WTC11 (cell line): ENCODE measurements around the gene SYNGR3. TPM values are rescaled to one million over a fixed set of nuclear protein-coding genes. Genes with fewer than 3 reads are reported as not detected.
A peak's percentile ranks its signal among the peaks of the same experiment; 100 is the strongest.

Experiments used
- ATAC-seq: fragments of 200-7000 bp; cut with Tn5 transposase; 2 replicates; pipeline ENCODE4 v1.10.0; 2021; ENCODE audit warnings: mild to moderate bottlenecking, moderate library complexity
- CTCF ChIA-PET: fragments of 300-600 bp; sonication (Branson Sonifier 250); formaldehyde crosslinking; loops from one replicate; lab custom pipeline; 2021; ENCODE audit warnings: antibody characterized with exemption; lab: Charles Lee
- POLR2A ChIA-PET: fragments of 350-600 bp; sonication (Branson Sonifier 250); formaldehyde crosslinking; loops from one replicate; lab custom pipeline; 2021; ENCODE audit warnings: antibody characterized with exemption; lab: Charles Lee
- DNase-seq: peaks from one replicate; pipeline ENCODE4 v3.0.0; 2021; ENCODE audit warnings: low spot score
- H3K27ac Mint-ChIP-seq: 2 replicates; pipeline ENCODE4 v1.8.0; 2021; ENCODE audit warnings: mixed read lengths
- H3K27me3 Mint-ChIP-seq: 2 replicates; pipeline ENCODE4 v1.8.0; 2021; ENCODE audit warnings: low read depth, mild to moderate bottlenecking, moderate library complexity, mixed read lengths
- H3K36me3 Mint-ChIP-seq: 2 replicates; pipeline ENCODE4 v1.8.0; 2021; ENCODE audit warnings: mixed read lengths
- H3K4me1 Mint-ChIP-seq: 2 replicates; pipeline ENCODE4 v1.8.0; 2022; ENCODE audit warnings: mixed read lengths
- H3K4me3 Mint-ChIP-seq: 2 replicates; pipeline ENCODE4 v1.8.0; 2021; ENCODE audit warnings: mild to moderate bottlenecking, moderate library complexity, mixed read lengths
- H3K9me3 Mint-ChIP-seq: 2 replicates; pipeline ENCODE4 v1.8.0; 2021; ENCODE audit warnings: mixed read lengths
- ATF1 ChIP-seq: sonication (generic); formaldehyde crosslinking; IDR thresholded peaks from 2 replicates; pipeline ENCODE4 v1.8.1; 2023; ENCODE audit warnings: mild to moderate bottlenecking, moderate library complexity, missing genetic modification reagents
- CBFB ChIP-seq: sonication (generic); formaldehyde crosslinking; IDR thresholded peaks from 2 replicates; pipeline ENCODE4 v1.8.1; 2022; ENCODE audit warnings: mild to moderate bottlenecking, low read depth, missing genetic modification reagents
- CREB1 ChIP-seq: sonication (generic); formaldehyde crosslinking; IDR thresholded peaks from 2 replicates; pipeline ENCODE4 v1.8.0; 2023; ENCODE audit warnings: mild to moderate bottlenecking, missing genetic modification reagents
- CREM ChIP-seq: sonication (generic); formaldehyde crosslinking; IDR thresholded peaks from 2 replicates; pipeline ENCODE4 v1.8.1; 2022; ENCODE audit warnings: mild to moderate bottlenecking, missing genetic modification reagents, moderate library complexity
- ESRRA ChIP-seq: sonication (generic); formaldehyde crosslinking; IDR thresholded peaks from 2 replicates; pipeline ENCODE4 v1.8.1; 2022; ENCODE audit warnings: mild to moderate bottlenecking, missing genetic modification reagents, borderline replicate concordance
- FOXJ3 ChIP-seq: sonication (generic); formaldehyde crosslinking; IDR thresholded peaks from 2 replicates; pipeline ENCODE4 v1.9.0; 2021; ENCODE audit warnings: missing genetic modification reagents, mild to moderate bottlenecking, borderline replicate concordance
- GABPB1 ChIP-seq: sonication (generic); formaldehyde crosslinking; IDR thresholded peaks from 2 replicates; pipeline ENCODE4 v1.8.1; 2023; ENCODE audit warnings: mild to moderate bottlenecking, missing genetic modification reagents
- GRHL2 ChIP-seq: fragments of 250-450 bp; sonication (Bioruptor Pico); IDR thresholded peaks from 2 replicates; pipeline ENCODE4 v1.8.0; 2022; ENCODE audit warnings: mild to moderate bottlenecking, moderate library complexity; ENCODE audit not compliant: insufficient replicate concordance, severe bottlenecking
- IRF2 ChIP-seq: sonication (generic); formaldehyde crosslinking; IDR thresholded peaks from 2 replicates; pipeline ENCODE4 v1.8.0; 2022; ENCODE audit warnings: low read depth, missing genetic modification reagents, borderline replicate concordance
- JUN ChIP-seq: sonication (generic); formaldehyde crosslinking; IDR thresholded peaks from 2 replicates; pipeline ENCODE4 v1.8.0; 2023; ENCODE audit warnings: mild to moderate bottlenecking, missing genetic modification reagents
- NFE2L1 ChIP-seq: sonication (generic); formaldehyde crosslinking; IDR thresholded peaks from 2 replicates; pipeline ENCODE4 v1.8.1; 2023; ENCODE audit warnings: missing genetic modification reagents
- NFYB ChIP-seq: sonication (generic); formaldehyde crosslinking; conservative IDR thresholded peaks from 2 replicates; pipeline ENCODE4 v1.8.0; 2022; ENCODE audit warnings: low read depth, missing genetic modification reagents
- OVOL2 ChIP-seq: fragments of 250-450 bp; sonication (Bioruptor Pico); IDR thresholded peaks from 2 replicates; pipeline ENCODE4 v1.9.0; 2021; ENCODE audit warnings: mild to moderate bottlenecking, borderline replicate concordance
- RELA ChIP-seq: sonication (generic); formaldehyde crosslinking; IDR thresholded peaks from 2 replicates; pipeline ENCODE4 v1.8.1; 2022; ENCODE audit warnings: missing genetic modification reagents, mild to moderate bottlenecking, borderline replicate concordance
- RORB ChIP-seq: fragments of 250-450 bp; sonication (Bioruptor Pico); IDR thresholded peaks from 2 replicates; pipeline ENCODE4 v1.9.0; 2021; ENCODE audit warnings: mild to moderate bottlenecking
- SMAD4 ChIP-seq: sonication (generic); formaldehyde crosslinking; IDR thresholded peaks from 2 replicates; pipeline ENCODE4 v1.8.0; 2022; ENCODE audit warnings: mild to moderate bottlenecking, missing genetic modification reagents
- TEAD1 ChIP-seq: sonication (generic); formaldehyde crosslinking; IDR thresholded peaks from 2 replicates; pipeline ENCODE4 v1.8.0; 2022; ENCODE audit warnings: mild to moderate bottlenecking, missing genetic modification reagents
- TEAD4 ChIP-seq: sonication (generic); formaldehyde crosslinking; IDR thresholded peaks from 2 replicates; pipeline ENCODE4 v1.8.0; 2022; ENCODE audit warnings: mild to moderate bottlenecking, missing genetic modification reagents
- ZBTB21 ChIP-seq: sonication (generic); formaldehyde crosslinking; IDR thresholded peaks from 2 replicates; pipeline ENCODE4 v1.8.1; 2023; ENCODE audit warnings: mild to moderate bottlenecking, missing genetic modification reagents, borderline replicate concordance
- ZNF121 ChIP-seq: sonication (generic); formaldehyde crosslinking; IDR thresholded peaks from 2 replicates; pipeline ENCODE4 v1.8.0; 2023; ENCODE audit warnings: missing genetic modification reagents
- ZNF138 ChIP-seq: sonication (generic); formaldehyde crosslinking; conservative IDR thresholded peaks from 2 replicates; pipeline ENCODE4 v1.8.1; 2022; ENCODE audit warnings: mild to moderate bottlenecking, moderate library complexity, missing genetic modification reagents
- ZNF219 ChIP-seq: sonication (generic); formaldehyde crosslinking; IDR thresholded peaks from 2 replicates; pipeline ENCODE4 v1.8.0; 2023; ENCODE audit warnings: missing genetic modification reagents, mild to moderate bottlenecking, borderline replicate concordance
- ZNF317 ChIP-seq: sonication (generic); formaldehyde crosslinking; IDR thresholded peaks from 2 replicates; pipeline ENCODE4 v1.8.1; 2023; ENCODE audit warnings: low read depth, mild to moderate bottlenecking, moderate library complexity, missing genetic modification reagents, borderline replicate concordance
- ZNF396 ChIP-seq: fragments of 250-450 bp; sonication (Bioruptor Pico); IDR thresholded peaks from 2 replicates; pipeline ENCODE4 v1.8.0; 2021; ENCODE audit warnings: mild to moderate bottlenecking, moderate library complexity, borderline replicate concordance
- ZNF423 ChIP-seq: fragments of 250-450 bp; sonication (Bioruptor Pico); IDR thresholded peaks from 2 replicates; pipeline ENCODE4 v2.1.2; 2022; ENCODE audit warnings: mild to moderate bottlenecking, moderate library complexity
- total RNA-seq: library from RNA; stranded (reverse); gene quantifications from 3 replicates; pipeline ENCODE4 v1.2.3, GENCODE V29; 2021
- TF ChIP-seq, protein P1 (sequence below): fragments of 250-450 bp; sonication (Bioruptor Pico); IDR thresholded peaks from 2 replicates; pipeline ENCODE4 v1.9.0; 2021; ENCODE audit warnings: mild to moderate bottlenecking
- TF ChIP-seq, protein P2 (sequence below): sonication (generic); formaldehyde crosslinking; IDR thresholded peaks from 2 replicates; pipeline ENCODE4 v1.8.0; 2022; ENCODE audit warnings: mild to moderate bottlenecking, missing genetic modification reagents
- TF ChIP-seq, protein P3 (sequence below): sonication (generic); formaldehyde crosslinking; IDR thresholded peaks from 2 replicates; pipeline ENCODE4 v1.8.0; 2022; ENCODE audit warnings: mild to moderate bottlenecking, missing genetic modification reagents
- TF ChIP-seq, protein P4 (sequence below): sonication (generic); formaldehyde crosslinking; IDR thresholded peaks from 2 replicates; pipeline ENCODE4 v1.8.0; 2022; ENCODE audit warnings: mild to moderate bottlenecking, missing genetic modification reagents
- TF ChIP-seq, protein P5 (sequence below): fragments of 250-450 bp; sonication (Bioruptor Pico); IDR thresholded peaks from 2 replicates; pipeline ENCODE4 v1.9.0; 2021; ENCODE audit warnings: mild to moderate bottlenecking
- TF ChIP-seq, protein P6 (sequence below): sonication (generic); formaldehyde crosslinking; IDR thresholded peaks from 2 replicates; pipeline ENCODE4 v1.8.1; 2022; ENCODE audit warnings: missing genetic modification reagents, borderline replicate concordance

SYNGR3 gene
- total RNA-seq, 1 experiment from 2014 or later: 41.5 TPM

DNA sequence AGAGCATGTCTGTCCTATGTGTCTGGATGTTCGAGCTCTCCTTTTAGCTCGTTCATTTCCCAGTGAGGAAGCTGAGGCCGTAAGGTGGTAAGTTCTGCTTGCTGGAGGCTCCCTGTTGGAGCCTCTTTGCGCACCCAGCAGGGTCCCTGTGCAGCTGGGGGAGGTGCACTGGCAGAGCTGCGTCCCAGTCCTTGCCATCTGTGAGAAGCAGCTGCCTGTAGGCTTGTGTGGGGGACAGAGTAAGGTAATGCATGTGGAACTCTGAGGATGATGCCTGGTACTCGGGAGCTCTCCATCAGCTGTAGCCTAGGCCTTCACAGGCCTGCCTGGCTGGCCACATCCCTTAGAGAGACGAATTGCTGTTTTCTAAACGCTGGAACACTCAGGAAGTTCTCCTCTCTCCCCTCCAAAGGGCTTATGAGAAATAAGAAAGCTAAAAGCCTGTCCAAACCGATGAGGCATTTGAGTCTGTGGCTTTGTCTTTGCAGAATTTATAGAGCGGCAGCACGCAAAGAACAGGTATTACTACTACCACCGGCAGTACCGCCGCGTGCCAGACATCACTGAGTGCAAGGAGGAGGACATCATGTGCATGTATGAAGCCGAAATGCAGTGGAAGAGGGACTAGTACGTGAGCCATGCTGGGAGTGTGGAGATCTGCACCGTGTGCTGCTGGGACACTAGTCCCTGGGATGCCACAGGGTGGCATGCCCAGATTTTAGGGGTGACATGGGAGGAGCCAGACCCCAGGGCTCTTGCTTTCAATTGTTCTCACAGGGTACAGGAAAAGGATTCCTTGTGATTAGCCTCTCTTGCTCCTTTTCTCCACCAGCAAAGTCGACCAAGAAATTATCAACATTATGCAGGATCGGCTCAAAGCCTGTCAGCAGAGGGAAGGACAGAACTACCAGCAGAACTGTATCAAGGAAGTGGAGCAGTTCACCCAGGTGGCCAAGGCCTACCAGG is 28.8 kb upstream of the SYNGR3 start:
- H3K9me3 Mint-ChIP-seq: no peaks in the 10 kb centered on the region
- POLR2A ChIA-PET: interaction anchor here (0.9 to 2.0 kb wide), 8 partner anchors 10 to 194 kb away, joined by 3 to 10 read pairs (median 4); partner anchors contain the start of genes NOXO1, NTHL1, TBL3 and TRAF7
- peaks cover 35% of the 10 kb centered on the region for H3K36me3 Mint-ChIP-seq
- peak overlapping the region; percentile 93 for H3K4me3 Mint-ChIP-seq
- H3K27ac Mint-ChIP-seq: peak overlapping the region; percentile 77
- H3K4me1 Mint-ChIP-seq: peaks cover 39% of the 10 kb centered on the region
- ATAC-seq (peak; percentile 17), DNase-seq (no peak)
- H3K27me3 Mint-ChIP-seq: peaks cover 3% of the 10 kb centered on the region; the same call in 1 of the 2 replicates
- CTCF ChIA-PET: interaction anchor here (0.5 to 1.7 kb wide), 7 partner anchors 14 to 178 kb away, joined by 3 to 6 read pairs (median 4); partner anchors contain the start of genes NUBP2 and SPSB3
- no peak for TF ChIP-seq NFYB (CRISPR knock-in tag)
- TF ChIP-seq ZNF121 (CRISPR knock-in tag): no peak
- peak; percentile 32; the same call in 1 of the 2 replicates for TF ChIP-seq TEAD4 (CRISPR knock-in tag)
- TF ChIP-seq TEAD1 (CRISPR knock-in tag): peak; percentile 48
- TF ChIP-seq, protein P1, sequence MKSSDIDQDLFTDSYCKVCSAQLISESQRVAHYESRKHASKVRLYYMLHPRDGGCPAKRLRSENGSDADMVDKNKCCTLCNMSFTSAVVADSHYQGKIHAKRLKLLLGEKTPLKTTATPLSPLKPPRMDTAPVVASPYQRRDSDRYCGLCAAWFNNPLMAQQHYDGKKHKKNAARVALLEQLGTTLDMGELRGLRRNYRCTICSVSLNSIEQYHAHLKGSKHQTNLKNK: no peak
- TF ChIP-seq, protein P2, sequence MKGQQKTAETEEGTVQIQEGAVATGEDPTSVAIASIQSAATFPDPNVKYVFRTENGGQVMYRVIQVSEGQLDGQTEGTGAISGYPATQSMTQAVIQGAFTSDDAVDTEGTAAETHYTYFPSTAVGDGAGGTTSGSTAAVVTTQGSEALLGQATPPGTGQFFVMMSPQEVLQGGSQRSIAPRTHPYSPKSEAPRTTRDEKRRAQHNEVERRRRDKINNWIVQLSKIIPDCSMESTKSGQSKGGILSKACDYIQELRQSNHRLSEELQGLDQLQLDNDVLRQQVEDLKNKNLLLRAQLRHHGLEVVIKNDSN (CRISPR knock-in tag): peak; percentile 11; the same call in 1 of the 2 replicates
- TF ChIP-seq CREM (CRISPR knock-in tag): 0 out of 2 replicates have a peak, but pooled peaks have one; percentile 66
- TF ChIP-seq CREB1 (CRISPR knock-in tag): no peak
- no peak for TF ChIP-seq ZNF138 (CRISPR knock-in tag)
- TF ChIP-seq, protein P3, sequence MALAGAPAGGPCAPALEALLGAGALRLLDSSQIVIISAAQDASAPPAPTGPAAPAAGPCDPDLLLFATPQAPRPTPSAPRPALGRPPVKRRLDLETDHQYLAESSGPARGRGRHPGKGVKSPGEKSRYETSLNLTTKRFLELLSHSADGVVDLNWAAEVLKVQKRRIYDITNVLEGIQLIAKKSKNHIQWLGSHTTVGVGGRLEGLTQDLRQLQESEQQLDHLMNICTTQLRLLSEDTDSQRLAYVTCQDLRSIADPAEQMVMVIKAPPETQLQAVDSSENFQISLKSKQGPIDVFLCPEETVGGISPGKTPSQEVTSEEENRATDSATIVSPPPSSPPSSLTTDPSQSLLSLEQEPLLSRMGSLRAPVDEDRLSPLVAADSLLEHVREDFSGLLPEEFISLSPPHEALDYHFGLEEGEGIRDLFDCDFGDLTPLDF (CRISPR knock-in tag): no peak
- no peak for TF ChIP-seq RELA (CRISPR knock-in tag)
- TF ChIP-seq ZNF219 (CRISPR knock-in tag): no peak
- no peak for TF ChIP-seq CBFB (CRISPR knock-in tag)
- TF ChIP-seq ZBTB21: no peak
- no peak for TF ChIP-seq GABPB1 (CRISPR knock-in tag)
- TF ChIP-seq FOXJ3 (CRISPR knock-in tag): no peak
- no peak; the same call in 1 of the 2 replicates for TF ChIP-seq ZNF423 (CRISPR knock-in tag)
- no peak for TF ChIP-seq ZNF396
- peak; percentile 67; the same call in 1 of the 2 replicates for TF ChIP-seq SMAD4 (CRISPR knock-in tag)
- TF ChIP-seq RORB (CRISPR knock-in tag): no peak
- no peak for TF ChIP-seq NFE2L1 (CRISPR knock-in tag)
- no peak for TF ChIP-seq IRF2 (CRISPR knock-in tag)
- TF ChIP-seq, protein P4, sequence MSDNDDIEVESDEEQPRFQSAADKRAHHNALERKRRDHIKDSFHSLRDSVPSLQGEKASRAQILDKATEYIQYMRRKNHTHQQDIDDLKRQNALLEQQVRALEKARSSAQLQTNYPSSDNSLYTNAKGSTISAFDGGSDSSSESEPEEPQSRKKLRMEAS: peak; percentile 49; the same call in 1 of the 2 replicates
- no peak for TF ChIP-seq OVOL2 (CRISPR knock-in tag)
- TF ChIP-seq GRHL2 (CRISPR knock-in tag): no peak
- no peak for TF ChIP-seq ZNF317 (CRISPR knock-in tag)
- peak; percentile 31; the same call in 1 of the 2 replicates for TF ChIP-seq JUN
- peak; percentile 76; the same call in 1 of the 2 replicates for TF ChIP-seq ATF1
- TF ChIP-seq, protein P5, sequence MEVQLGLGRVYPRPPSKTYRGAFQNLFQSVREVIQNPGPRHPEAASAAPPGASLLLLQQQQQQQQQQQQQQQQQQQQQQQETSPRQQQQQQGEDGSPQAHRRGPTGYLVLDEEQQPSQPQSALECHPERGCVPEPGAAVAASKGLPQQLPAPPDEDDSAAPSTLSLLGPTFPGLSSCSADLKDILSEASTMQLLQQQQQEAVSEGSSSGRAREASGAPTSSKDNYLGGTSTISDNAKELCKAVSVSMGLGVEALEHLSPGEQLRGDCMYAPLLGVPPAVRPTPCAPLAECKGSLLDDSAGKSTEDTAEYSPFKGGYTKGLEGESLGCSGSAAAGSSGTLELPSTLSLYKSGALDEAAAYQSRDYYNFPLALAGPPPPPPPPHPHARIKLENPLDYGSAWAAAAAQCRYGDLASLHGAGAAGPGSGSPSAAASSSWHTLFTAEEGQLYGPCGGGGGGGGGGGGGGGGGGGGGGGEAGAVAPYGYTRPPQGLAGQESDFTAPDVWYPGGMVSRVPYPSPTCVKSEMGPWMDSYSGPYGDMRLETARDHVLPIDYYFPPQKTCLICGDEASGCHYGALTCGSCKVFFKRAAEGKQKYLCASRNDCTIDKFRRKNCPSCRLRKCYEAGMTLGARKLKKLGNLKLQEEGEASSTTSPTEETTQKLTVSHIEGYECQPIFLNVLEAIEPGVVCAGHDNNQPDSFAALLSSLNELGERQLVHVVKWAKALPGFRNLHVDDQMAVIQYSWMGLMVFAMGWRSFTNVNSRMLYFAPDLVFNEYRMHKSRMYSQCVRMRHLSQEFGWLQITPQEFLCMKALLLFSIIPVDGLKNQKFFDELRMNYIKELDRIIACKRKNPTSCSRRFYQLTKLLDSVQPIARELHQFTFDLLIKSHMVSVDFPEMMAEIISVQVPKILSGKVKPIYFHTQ: peak; percentile 95
- TF ChIP-seq ESRRA: no peak
- TF ChIP-seq, protein P6, sequence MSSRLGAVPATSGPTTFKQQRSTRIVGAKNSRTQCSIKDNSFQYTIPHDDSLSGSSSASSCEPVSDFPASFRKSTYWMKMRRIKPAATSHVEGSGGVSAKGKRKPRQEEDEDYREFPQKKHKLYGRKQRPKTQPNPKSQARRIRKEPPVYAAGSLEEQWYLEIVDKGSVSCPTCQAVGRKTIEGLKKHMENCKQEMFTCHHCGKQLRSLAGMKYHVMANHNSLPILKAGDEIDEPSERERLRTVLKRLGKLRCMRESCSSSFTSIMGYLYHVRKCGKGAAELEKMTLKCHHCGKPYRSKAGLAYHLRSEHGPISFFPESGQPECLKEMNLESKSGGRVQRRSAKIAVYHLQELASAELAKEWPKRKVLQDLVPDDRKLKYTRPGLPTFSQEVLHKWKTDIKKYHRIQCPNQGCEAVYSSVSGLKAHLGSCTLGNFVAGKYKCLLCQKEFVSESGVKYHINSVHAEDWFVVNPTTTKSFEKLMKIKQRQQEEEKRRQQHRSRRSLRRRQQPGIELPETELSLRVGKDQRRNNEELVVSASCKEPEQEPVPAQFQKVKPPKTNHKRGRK (CRISPR knock-in tag): no peak
